ENCODE measurements around the gene CHAD. TPM values are rescaled to one million over a fixed set of nuclear protein-coding genes. Genes with fewer than 3 reads are reported as not detected.
"Not testable (repeated sequence)": the region's sequence is repeated elsewhere in the genome, so short reads cannot be mapped to it uniquely, and the experiment has no call there.

CHAD gene
- total RNA-seq, 4 donors from 2014 or later, result 3.2 to 8.2 (median 7.2) TPM

DNA sequence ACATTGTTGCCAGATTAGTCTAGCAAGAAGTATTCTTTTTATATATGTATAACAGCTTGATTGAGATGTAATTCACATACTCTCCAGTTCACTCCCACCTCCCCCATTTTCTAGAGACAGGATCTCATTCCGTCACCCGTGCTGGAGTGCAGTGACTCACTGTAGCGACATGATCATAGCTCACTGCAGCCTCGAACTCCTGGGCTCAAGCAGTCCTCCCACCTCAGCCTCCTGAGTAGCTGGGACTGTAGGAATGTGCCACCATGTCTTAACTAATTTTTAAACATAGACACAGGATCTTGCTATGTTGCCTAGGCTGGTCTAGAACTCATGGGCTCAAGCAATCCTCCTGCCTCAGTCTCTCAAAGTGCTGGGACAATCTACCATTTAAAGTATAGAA is 6.7 kb upstream of the CHAD start:
- no peak for DNase-seq (ENCODE audit: low spot score in 2 of 2)
- TF ChIP-seq, protein P1, sequence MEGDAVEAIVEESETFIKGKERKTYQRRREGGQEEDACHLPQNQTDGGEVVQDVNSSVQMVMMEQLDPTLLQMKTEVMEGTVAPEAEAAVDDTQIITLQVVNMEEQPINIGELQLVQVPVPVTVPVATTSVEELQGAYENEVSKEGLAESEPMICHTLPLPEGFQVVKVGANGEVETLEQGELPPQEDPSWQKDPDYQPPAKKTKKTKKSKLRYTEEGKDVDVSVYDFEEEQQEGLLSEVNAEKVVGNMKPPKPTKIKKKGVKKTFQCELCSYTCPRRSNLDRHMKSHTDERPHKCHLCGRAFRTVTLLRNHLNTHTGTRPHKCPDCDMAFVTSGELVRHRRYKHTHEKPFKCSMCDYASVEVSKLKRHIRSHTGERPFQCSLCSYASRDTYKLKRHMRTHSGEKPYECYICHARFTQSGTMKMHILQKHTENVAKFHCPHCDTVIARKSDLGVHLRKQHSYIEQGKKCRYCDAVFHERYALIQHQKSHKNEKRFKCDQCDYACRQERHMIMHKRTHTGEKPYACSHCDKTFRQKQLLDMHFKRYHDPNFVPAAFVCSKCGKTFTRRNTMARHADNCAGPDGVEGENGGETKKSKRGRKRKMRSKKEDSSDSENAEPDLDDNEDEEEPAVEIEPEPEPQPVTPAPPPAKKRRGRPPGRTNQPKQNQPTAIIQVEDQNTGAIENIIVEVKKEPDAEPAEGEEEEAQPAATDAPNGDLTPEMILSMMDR (IDR thresholded peaks at IDR 0.05), result no peak
- TF ChIP-seq POLR2A (IDR thresholded peaks at IDR 0.05), result no peak
- no peak overlapping the region for H3K4me3 ChIP-seq (ENCODE audit: low read depth, poor library complexity, severe bottlenecking)
- WGBS, 2 donors, result 88 to 89% methylated on average over 4 of the region's 4 CpGs
- intact Hi-C loops (cut with DNase I; ENCODE audit: low total_unique reads), result loop anchor here (10.0 kb wide), 2 partner anchors 111 to 281 kb away; no protein-coding TSS in a partner anchor

DNA sequence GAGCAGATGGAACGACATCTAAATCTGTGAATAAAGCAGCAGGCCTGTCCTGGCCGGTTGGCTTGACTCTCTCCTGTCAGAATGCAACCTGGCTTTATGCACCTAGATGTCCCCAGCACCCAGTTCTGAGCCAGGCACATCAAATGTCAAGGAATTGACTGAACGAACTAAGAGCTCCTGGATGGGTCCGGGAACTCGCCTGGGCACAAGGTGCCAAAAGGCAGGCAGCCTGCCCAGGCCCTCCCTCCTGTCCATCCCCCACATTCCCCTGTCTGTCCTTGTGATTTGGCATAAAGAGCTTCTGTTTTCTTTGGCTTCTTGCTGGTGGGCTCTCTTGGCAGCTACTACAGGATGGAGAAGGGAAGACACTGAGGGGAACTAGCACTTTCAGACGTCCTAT is 5.8 kb upstream of the CHAD start:
- intact Hi-C loops (cut with DNase I; ENCODE audit: low total_unique reads), result loop anchor here (10.0 kb wide), 2 partner anchors 110 to 280 kb away; no protein-coding TSS in a partner anchor
- DNase-seq (ENCODE audit: low spot score in 2 of 2), result no peak
- 75 to 82% methylated on average over 6 of the region's 6 CpGs for WGBS, 2 donors
- TF ChIP-seq, protein P1 (IDR thresholded peaks at IDR 0.05), result no peak
- no peak for TF ChIP-seq POLR2A (IDR thresholded peaks at IDR 0.05)
- no peak overlapping the region for H3K4me3 ChIP-seq (ENCODE audit: low read depth, poor library complexity, severe bottlenecking)

DNA sequence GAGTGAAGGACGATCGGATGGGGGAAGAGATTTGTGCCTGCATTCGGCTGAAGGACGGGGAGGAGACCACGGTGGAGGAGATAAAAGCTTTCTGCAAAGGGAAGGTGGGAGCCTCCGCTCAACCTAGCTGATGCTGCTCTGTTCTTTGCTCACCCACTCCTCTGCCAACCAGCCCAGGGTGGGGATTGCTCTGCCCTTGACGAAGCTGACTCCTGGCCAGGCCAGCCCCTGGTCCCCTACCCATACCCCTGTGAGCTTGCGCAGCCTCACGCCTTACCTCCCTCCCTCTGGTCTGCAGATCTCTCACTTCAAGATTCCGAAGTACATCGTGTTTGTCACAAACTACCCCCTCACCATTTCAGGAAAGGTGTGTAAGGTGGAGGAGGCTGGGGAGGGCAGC is 5.2 kb upstream of the CHAD start:
- 87 to 88% methylated on average over 11 of the region's 11 CpGs for WGBS, 2 donors
- intact Hi-C loops (cut with DNase I; ENCODE audit: low total_unique reads), result loop anchor here (10.0 kb wide), 2 partner anchors 109 to 279 kb away; no protein-coding TSS in a partner anchor
- TF ChIP-seq POLR2A (IDR thresholded peaks at IDR 0.05), result no peak
- TF ChIP-seq, protein P1 (IDR thresholded peaks at IDR 0.05), result no peak
- DNase-seq (ENCODE audit: low spot score in 2 of 2), result no peak
- no peak overlapping the region for H3K4me3 ChIP-seq (ENCODE audit: low read depth, poor library complexity, severe bottlenecking)

DNA sequence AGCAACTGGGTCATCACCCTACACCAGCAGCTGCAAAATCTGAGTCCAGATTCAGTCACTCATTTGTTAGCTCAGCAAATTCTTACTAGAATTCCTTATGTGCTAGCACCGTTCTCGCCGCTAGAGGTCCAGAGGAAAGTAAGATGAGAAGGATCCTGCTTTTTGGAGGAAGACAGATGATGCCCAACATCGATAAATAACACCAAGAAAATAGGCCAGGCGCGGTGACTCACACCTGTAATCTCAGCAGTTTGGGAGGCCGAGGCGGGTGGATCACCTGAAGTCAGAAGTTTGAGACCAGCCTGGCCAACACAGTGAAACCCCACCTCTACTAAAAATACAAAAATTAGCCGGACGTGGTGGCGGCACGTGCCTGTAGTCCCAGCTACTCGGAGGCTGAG is 4.1 kb upstream of the CHAD start:
- not testable (repeated sequence) for DNase-seq (ENCODE audit: low spot score in 2 of 2); H3K4me3 ChIP-seq (ENCODE audit: low read depth, poor library complexity, severe bottlenecking)
- WGBS, 2 donors, result 89 to 91% methylated on average over 13 of the region's 13 CpGs
- intact Hi-C loops (cut with DNase I; ENCODE audit: low total_unique reads), result loop anchor here (10.0 kb wide), 2 partner anchors 108 to 278 kb away; no protein-coding TSS in a partner anchor

DNA sequence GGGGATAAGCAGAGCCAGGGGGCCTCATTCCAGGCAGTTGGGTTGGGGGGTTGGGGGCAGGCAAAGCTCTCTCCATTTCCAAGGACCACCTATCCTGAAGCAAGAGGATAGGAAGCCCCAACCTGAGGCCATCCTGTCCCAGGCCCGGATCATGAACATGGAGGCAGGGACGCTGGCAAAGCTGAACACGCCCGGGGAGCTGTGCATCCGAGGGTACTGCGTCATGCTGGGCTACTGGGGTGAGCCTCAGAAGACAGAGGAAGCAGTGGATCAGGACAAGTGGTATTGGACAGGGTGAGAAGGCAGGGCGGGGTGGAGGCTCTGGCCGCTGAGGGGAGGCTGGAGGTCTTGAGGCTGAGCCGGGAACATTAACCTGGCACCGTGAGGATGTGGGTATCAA is 3.6 kb upstream of the CHAD start:
- 94 to 96% methylated on average over 10 of the region's 10 CpGs for WGBS, 2 donors
- intact Hi-C loops (cut with DNase I; ENCODE audit: low total_unique reads), result loop anchor here (10.0 kb wide), 2 partner anchors 107 to 277 kb away; no protein-coding TSS in a partner anchor
- no peak for DNase-seq (ENCODE audit: low spot score in 2 of 2)
- H3K4me3 ChIP-seq (ENCODE audit: low read depth, poor library complexity, severe bottlenecking), result no peak overlapping the region
- TF ChIP-seq POLR2A (IDR thresholded peaks at IDR 0.05), result no peak
- TF ChIP-seq, protein P1 (IDR thresholded peaks at IDR 0.05), result no peak

DNA sequence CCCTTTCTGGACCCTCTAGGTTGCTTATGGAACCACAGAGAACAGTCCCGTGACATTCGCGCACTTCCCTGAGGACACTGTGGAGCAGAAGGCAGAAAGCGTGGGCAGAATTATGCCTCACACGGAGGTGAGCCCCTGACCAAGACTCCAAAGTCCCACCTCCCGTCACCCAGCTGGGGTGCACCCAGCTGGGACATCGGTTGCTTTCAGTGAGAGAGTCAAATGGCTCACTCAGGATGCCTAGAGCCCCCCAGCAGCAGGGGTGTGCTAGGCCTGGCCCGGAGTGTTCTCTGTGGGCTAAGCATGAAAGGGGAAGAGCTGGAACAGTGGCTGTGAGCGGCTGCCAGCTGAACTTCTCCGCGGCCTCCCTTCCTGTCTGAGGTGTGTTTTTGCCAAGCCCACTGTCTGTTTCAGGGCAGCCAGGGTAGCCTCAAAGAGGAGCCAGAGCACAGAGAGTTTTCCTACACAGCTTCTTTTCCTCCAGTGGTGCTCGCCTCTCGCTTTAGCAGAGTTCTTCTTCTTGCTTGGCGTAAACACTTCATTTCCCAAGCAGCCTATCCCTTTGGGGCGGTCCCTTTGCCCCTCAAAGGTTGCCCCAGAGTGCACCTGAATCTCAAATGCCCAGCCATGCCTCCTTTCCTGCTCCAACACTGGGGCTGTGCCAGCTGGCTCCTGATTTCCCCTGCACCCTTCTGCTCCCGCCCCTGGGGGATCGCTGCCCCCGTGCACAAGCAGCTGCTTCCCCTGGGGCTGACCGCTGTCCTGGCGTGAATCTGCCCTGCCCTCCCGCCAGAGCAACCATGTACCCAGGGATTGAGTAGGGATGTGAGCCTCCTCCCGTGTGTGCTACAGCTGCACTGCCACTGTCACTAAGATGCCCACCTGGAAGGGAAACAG is 2.6 kb upstream of the CHAD start:
- no peak for DNase-seq (ENCODE audit: low spot score in 2 of 2)
- no peak overlapping the region for H3K4me3 ChIP-seq (ENCODE audit: low read depth, poor library complexity, severe bottlenecking)
- WGBS, 2 donors, result 78 to 84% methylated on average over 18 of the region's 22 CpGs
- intact Hi-C loops (cut with DNase I; ENCODE audit: low total_unique reads), result loop anchor here (10.0 kb wide), 2 partner anchors 106 to 276 kb away; no protein-coding TSS in a partner anchor
- TF ChIP-seq, protein P1 (IDR thresholded peaks at IDR 0.05), result no peak
- TF ChIP-seq POLR2A (IDR thresholded peaks at IDR 0.05), result no peak

All from lower leg skin (tissue), 4 donors.